ENCODE measurements around the gene IRX6. TPM values are rescaled to one million over a fixed set of nuclear protein-coding genes. Genes with fewer than 3 reads are reported as not detected.

Gene IRX6
- total and polyA plus RNA-seq, 2 of the 8 experiments (the other 6 are each of a cell fraction or from before 2014, with no cell fraction given) = 0.61 TPM; not detected in 1

DNA sequence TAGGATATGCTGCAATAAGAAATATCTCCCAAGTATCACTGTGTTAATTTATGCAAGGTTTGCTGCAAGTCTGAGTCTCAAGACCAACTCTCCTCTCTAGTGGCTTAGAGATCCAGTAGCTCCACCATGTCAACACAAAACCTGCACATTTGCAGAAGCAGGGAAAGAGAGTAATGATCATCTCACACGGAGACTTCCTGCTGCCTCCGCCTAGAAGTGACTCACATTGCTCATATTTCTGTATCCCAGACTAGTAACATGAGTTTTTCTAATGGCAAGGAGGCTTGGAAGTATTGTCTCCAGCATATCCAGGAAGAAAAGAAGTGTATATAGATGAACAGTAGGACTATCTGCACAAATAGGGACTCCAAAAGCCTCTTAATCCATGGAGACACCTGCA is 15.0 kb upstream of the IRX6 start:
- no peak overlapping the region for H2BK15ac ChIP-seq (ENCODE audit: low read length)
- TF ChIP-seq SP2 (IDR thresholded peaks at IDR 0.05; ENCODE audit: low read length) (no peak), CREB1 (IDR thresholded peaks at IDR 0.05) (no peak), SUZ12 (IDR thresholded peaks at IDR 0.05; ENCODE audit: low read length) (no peak), ATF3 (IDR thresholded peaks at IDR 0.05; ENCODE audit: insufficient read depth, low read depth, low read length) (no peak), KDM4A (IDR thresholded peaks at IDR 0.05; ENCODE audit: low read depth, low read length, severe bottlenecking) (no peak), RAD21 (IDR thresholded peaks at IDR 0.05 in 1 of 2, conservative IDR thresholded peaks at IDR 0.05 in 1 of 2; ENCODE audit: low read depth in 2 of 2, low read length in 2 of 2) (no peak), SIRT6 (IDR thresholded peaks at IDR 0.05; ENCODE audit: low read length) (no peak), CBX5 (IDR thresholded peaks at IDR 0.05; ENCODE audit: low read depth, low read length) (no peak), JUND (IDR thresholded peaks at IDR 0.05; ENCODE audit: low read length) (no peak), RXRA (IDR thresholded peaks at IDR 0.05; ENCODE audit: insufficient read depth, low read depth, low read length) (no peak), SRF (IDR thresholded peaks at IDR 0.05; ENCODE audit: low read depth, low read length) (no peak)
- TF ChIP-seq, protein P1, sequence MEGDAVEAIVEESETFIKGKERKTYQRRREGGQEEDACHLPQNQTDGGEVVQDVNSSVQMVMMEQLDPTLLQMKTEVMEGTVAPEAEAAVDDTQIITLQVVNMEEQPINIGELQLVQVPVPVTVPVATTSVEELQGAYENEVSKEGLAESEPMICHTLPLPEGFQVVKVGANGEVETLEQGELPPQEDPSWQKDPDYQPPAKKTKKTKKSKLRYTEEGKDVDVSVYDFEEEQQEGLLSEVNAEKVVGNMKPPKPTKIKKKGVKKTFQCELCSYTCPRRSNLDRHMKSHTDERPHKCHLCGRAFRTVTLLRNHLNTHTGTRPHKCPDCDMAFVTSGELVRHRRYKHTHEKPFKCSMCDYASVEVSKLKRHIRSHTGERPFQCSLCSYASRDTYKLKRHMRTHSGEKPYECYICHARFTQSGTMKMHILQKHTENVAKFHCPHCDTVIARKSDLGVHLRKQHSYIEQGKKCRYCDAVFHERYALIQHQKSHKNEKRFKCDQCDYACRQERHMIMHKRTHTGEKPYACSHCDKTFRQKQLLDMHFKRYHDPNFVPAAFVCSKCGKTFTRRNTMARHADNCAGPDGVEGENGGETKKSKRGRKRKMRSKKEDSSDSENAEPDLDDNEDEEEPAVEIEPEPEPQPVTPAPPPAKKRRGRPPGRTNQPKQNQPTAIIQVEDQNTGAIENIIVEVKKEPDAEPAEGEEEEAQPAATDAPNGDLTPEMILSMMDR (IDR thresholded peaks at IDR 0.05; ENCODE audit: control extremely low read depth in 1 of 3, insufficient read depth in 1 of 3, low read depth in 1 of 3, low read length in 3 of 3) = no peak

More for the DNA sequence above, 15.0 kb upstream of the IRX6 start:
- Histone ChIP-seq H3K9me3 (ENCODE audit: insufficient read depth in 2 of 2, low read depth in 1 of 2, low read length in 1 of 2) (no peaks in the 10 kb centered on the region), H3K79me2 (ENCODE audit: control insufficient read depth in 1 of 2, insufficient read depth in 2 of 2, low read length in 2 of 2) (no peaks in the 10 kb centered on the region), H3K4me3 (ENCODE audit: extremely low read depth in 1 of 4, insufficient read depth in 2 of 4, low read depth in 3 of 4, low read length in 4 of 4) (no peak overlapping the region), H3K36me3 (ENCODE audit: control insufficient read depth in 2 of 4, insufficient read depth in 4 of 4, low read length in 3 of 4) (no peaks in the 10 kb centered on the region), H4K91ac (replicated peaks; ENCODE audit: insufficient read length, low read length) (no peak overlapping the region), H2BK12ac (ENCODE audit: low read depth, low read length) (no peak overlapping the region), H2AK5ac (ENCODE audit: low read depth, low read length) (no peak overlapping the region), H3K9ac (replicated peaks in 1 of 4; ENCODE audit: extremely low read depth in 1 of 4, low read depth in 3 of 4, low read length in 3 of 4) (no peak overlapping the region), H3K79me1 (ENCODE audit: low read depth, low read length) (no peaks in the 10 kb centered on the region), H3K23me2 (ENCODE audit: low read depth, low read length) (no peaks in the 10 kb centered on the region), H3K4ac (replicated peaks; ENCODE audit: insufficient read length, low read depth, low read length) (no peak overlapping the region), H2BK20ac (ENCODE audit: low read length) (no peak overlapping the region), H4K20me1 (replicated peaks in 1 of 2; ENCODE audit: control insufficient read depth in 1 of 2, insufficient read depth in 2 of 2, low read length in 2 of 2) (no peaks in the 10 kb centered on the region), H2AFZ (ENCODE audit: low read length) (no peak overlapping the region), H3K4me2 (ENCODE audit: insufficient read depth in 1 of 2, low read depth in 2 of 2, low read length in 2 of 2) (no peak overlapping the region), H3K23ac (ENCODE audit: insufficient read length) (no peak overlapping the region), H2BK120ac (replicated peaks; ENCODE audit: low read depth, low read length) (no peak overlapping the region), H4K5ac (ENCODE audit: insufficient read length, low read depth, low read length) (no peak overlapping the region), H3K56ac (replicated peaks; ENCODE audit: insufficient read length, low read depth, low read length) (no peak overlapping the region), H3K18ac (ENCODE audit: extremely low read depth, low read length) (no peak overlapping the region), H3K4me1 (replicated peaks in 1 of 4; ENCODE audit: control insufficient read depth in 3 of 4, insufficient read depth in 4 of 4, low read length in 3 of 4) (no peaks in the 10 kb centered on the region; a peak in 2 of 7 replicates), H3K14ac (ENCODE audit: insufficient read length) (no peak overlapping the region), H2BK5ac (ENCODE audit: low read depth, low read length) (no peak overlapping the region), H3K27me3 (replicated peaks in 1 of 4; ENCODE audit: control insufficient read depth in 3 of 4, extremely low read depth in 1 of 4, insufficient read depth in 3 of 4, low read length in 3 of 4) (no peaks in the 10 kb centered on the region), H4K8ac (ENCODE audit: extremely low read depth, insufficient read depth, low read length) (no peak overlapping the region), H3K27ac (ENCODE audit: low read depth, low read length) (no peak overlapping the region)
- FAIRE-seq (no peak), DNase-seq (ENCODE audit: low read depth in 1 of 2, low spot score in 2 of 2) (no peak)
- 86% methylated on average over 2 of the region's 2 CpGs; no CpG with 5 or more reads in 1 of the 2 experiments for WGBS, 2 experiments (ENCODE audit: extremely low coverage in 1 of 2, insufficient coverage in 1 of 2, insufficient read length in 1 of 2, insufficient replicate concordance in 2 of 2, low coverage in 1 of 2, low lambda C conversion rate in 2 of 2, missing lambda C conversion rate in 1 of 2)
- POLR2A ChIA-PET (ENCODE audit: partially characterized antibody) = no interaction called here
- CTCF ChIA-PET (ENCODE audit: partially characterized antibody) = interaction anchor here (0.8 kb wide), 1 partner anchor 13 kb away, joined by 4 read pairs; no protein-coding TSS in a partner anchor
